Thyroid gland (tissue), 4 donors: Measurements from ENCODE around the gene NR1D2. TPM values are rescaled to one million over a fixed set of nuclear protein-coding genes. Genes with fewer than 3 reads are reported as not detected.
"Not testable (repeated sequence)": the region's sequence is repeated elsewhere in the genome, so short reads cannot be mapped to it uniquely, and the experiment has no call there.

ENCODE experiments used
- DNase-seq, 2 donors: peaks; one replicate each; pipeline ENCODE4 v3.0.0-alpha.2; 2019
- H3K27ac ChIP-seq, 3 donors: fragments of 200-600 bp; sonication (generic); 1 replicate in 2 of 3; 2 replicates in 1 of 3; pipeline ENCODE4 v1.5.1; 2016 to 2019; ENCODE audit warnings: mild to moderate bottlenecking in 1 of 3, moderate library complexity in 1 of 3
- H3K27me3 ChIP-seq: fragments of 200-600 bp; sonication (generic); one replicate; pipeline ENCODE4 v1.5.1; 2019
- H3K36me3 ChIP-seq, 2 donors: fragments of 200-600 bp; sonication (generic); one replicate each; pipeline ENCODE4 v1.5.1; 2016 to 2019
- H3K4me1 ChIP-seq, 2 donors: fragments of 200-600 bp; sonication (generic); one replicate each; pipeline ENCODE4 v1.5.1; 2017 to 2019
- H3K4me3 ChIP-seq, 3 donors: fragments of 200-600 bp; sonication (generic); replicated peaks in 1 of 3; 1 replicate in 2 of 3; 2 replicates in 1 of 3; pipeline ENCODE4 v1.5.1; 2016; ENCODE audit warnings: mild to moderate bottlenecking in 1 of 3
- H3K9me3 ChIP-seq: fragments of 200-600 bp; sonication (generic); one replicate; pipeline ENCODE4 v1.5.1; 2017
- CTCF ChIP-seq, 6 experiments: fragments of 200-600 bp in 3 of 6; fragments of 450-650 bp in 3 of 6; sonication (generic) in 3 of 6; IDR thresholded peaks; one replicate each; pipeline ENCODE4 v1.5.1; 2016 to 2019; ENCODE audit warnings: antibody characterized with exemption in 6 of 6, mild to moderate bottlenecking in 2 of 6, inconsistent platforms in 1 of 6, moderate library complexity in 1 of 6
- POLR2A ChIP-seq, 2 donors: fragments of 450-650 bp; IDR thresholded peaks; one replicate each; pipeline ENCODE4 v1.6.1; 2017; ENCODE audit warnings: antibody characterized with exemption in 2 of 2, mild to moderate bottlenecking in 2 of 2, moderate library complexity in 1 of 2
- WGBS, 2 donors: methylation state at CpG; one replicate each; pipeline ENCODE4 v1.1.5; 2017; 5-methylcytosine and 5-hydroxymethylcytosine counted together
- intact Hi-C: fragments of 100-400 bp; cut with DNase I; formaldehyde crosslinking; loops from one replicate; pipeline ENCODE4 v1.15.1; 2023
- total RNA-seq, 4 donors: library from RNA; depleted of rRNA; stranded (reverse); fragments of >200 nt; gene quantifications; one replicate each; pipeline ENCODE4 v1.2.3, GENCODE V29; 2016

NR1D2 gene
- total RNA-seq, 4 donors from 2014 or later = 44.2 to 108 (median 68.1) TPM

- no peaks in the 10 kb centered on the region for H3K27me3 ChIP-seq
- H3K4me3 ChIP-seq = no peak overlapping the region
- H3K9me3 ChIP-seq = no peaks in the 10 kb centered on the region
- TF ChIP-seq CTCF (IDR thresholded peaks at IDR 0.05) = no peak
- no peak for TF ChIP-seq POLR2A (IDR thresholded peaks at IDR 0.05)
- WGBS, 2 donors = 93 to 97% methylated on average over 4 of the region's 4 CpGs
- H3K4me1 ChIP-seq = no peaks in the 10 kb centered on the region
- no peak for DNase-seq
- intact Hi-C loops = loop anchor here (5.0 kb wide), 1 partner anchor 233 kb away; no protein-coding TSS in a partner anchor
- no peaks in the 10 kb centered on the region for H3K36me3 ChIP-seq
- no peak overlapping the region for H3K27ac ChIP-seq
These were observed 59.3 kb downstream of the NR1D2 start for GRCh38 chr3:24004171-24004938.

- no peak for DNase-seq
- TF ChIP-seq POLR2A (IDR thresholded peaks at IDR 0.05) (no peak), CTCF (IDR thresholded peaks at IDR 0.05) (no peak)
- H3K4me1 ChIP-seq = no peaks in the 10 kb centered on the region
- intact Hi-C loops = no loop called here
- no peaks in the 10 kb centered on the region for H3K27me3 ChIP-seq
- 97 to 98% methylated on average over 8 of the region's 8 CpGs for WGBS, 2 donors
- no peak overlapping the region for H3K27ac ChIP-seq
- H3K9me3 ChIP-seq = no peaks in the 10 kb centered on the region
- no peaks in the 10 kb centered on the region for H3K36me3 ChIP-seq
- no peak overlapping the region for H3K4me3 ChIP-seq
These were observed 60.6 kb downstream of the NR1D2 start for GRCh38 chr3:24005669-24006068.

- H3K27ac ChIP-seq, H3K9me3 ChIP-seq, H3K27me3 ChIP-seq, H3K4me3 ChIP-seq, intact Hi-C loops, H3K36me3 ChIP-seq, DNase-seq, H3K4me1 ChIP-seq: not testable (repeated sequence)
- 85 to 86% methylated on average over 8 of the region's 8 CpGs for WGBS, 2 donors
These were observed 65.7 kb downstream of the NR1D2 start for GRCh38 chr3:24010834-24011233.

GRCh38 chr3:24012589-24013269 is 67.6 kb downstream of the NR1D2 start:
- H3K36me3 ChIP-seq = no peaks in the 10 kb centered on the region
- peaks cover 0 to 9% of the 10 kb centered on the region in 2 donors for H3K4me1 ChIP-seq
- intact Hi-C loops = no loop called here
- DNase-seq = no peak
- TF ChIP-seq CTCF (IDR thresholded peaks at IDR 0.05) (no peak), POLR2A (IDR thresholded peaks at IDR 0.05) (no peak)
- 59 to 62% methylated on average over 2 of the region's 2 CpGs for WGBS, 2 donors
- H3K9me3 ChIP-seq = no peaks in the 10 kb centered on the region
- H3K27ac ChIP-seq = no peak overlapping the region
- no peaks in the 10 kb centered on the region for H3K27me3 ChIP-seq
- no peak overlapping the region for H3K4me3 ChIP-seq

GRCh38 chr3:24017305-24017704 is 72.2 kb downstream of the NR1D2 start:
- TF ChIP-seq POLR2A (IDR thresholded peaks at IDR 0.05) (no peak), CTCF (IDR thresholded peaks at IDR 0.05) (no peak)
- H3K27ac ChIP-seq = no peak overlapping the region
- intact Hi-C loops = no loop called here
- H3K4me3 ChIP-seq = no peak overlapping the region
- DNase-seq = no peak
- H3K27me3 ChIP-seq = no peaks in the 10 kb centered on the region
- H3K4me1 ChIP-seq = peaks cover 0 to 9% of the 10 kb centered on the region in 2 donors
- H3K36me3 ChIP-seq = no peaks in the 10 kb centered on the region
- H3K9me3 ChIP-seq = no peaks in the 10 kb centered on the region
